ENCODE results near the gene ERMN. TPM values are rescaled to one million over a fixed set of nuclear protein-coding genes. Genes with fewer than 3 reads are reported as not detected.

The ERMN gene
- total RNA-seq, 4 donors from 2014 or later = 0.38 to 5.0 (median 0.55) TPM

DNA sequence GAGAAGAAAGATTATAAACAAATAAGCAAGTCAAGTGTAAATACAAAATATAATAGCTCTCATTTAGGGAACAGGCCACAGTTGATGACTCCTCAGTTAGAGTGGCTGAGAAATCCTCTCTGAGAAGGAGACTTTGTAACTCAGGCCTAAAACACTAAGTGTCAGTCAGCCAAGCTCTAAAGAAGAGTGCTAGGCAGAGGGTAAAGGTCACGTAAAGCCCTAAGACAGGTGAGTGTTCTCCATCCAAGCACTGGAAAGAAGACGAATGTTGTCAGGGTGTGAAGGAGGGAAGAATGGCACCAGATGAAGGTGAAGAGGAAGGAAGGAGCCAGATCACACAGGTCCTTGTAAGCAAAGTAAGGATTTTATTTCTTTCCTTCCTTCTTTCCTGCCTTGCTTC, 24.3 kb downstream of the ERMN start:
- H3K36me3 ChIP-seq = no peaks in the 10 kb centered on the region
- no peaks in the 10 kb centered on the region for H3K9me3 ChIP-seq
- H3K4me1 ChIP-seq = no peaks in the 10 kb centered on the region
- H3K4me3 ChIP-seq = no peak overlapping the region
- no peak for DNase-seq
- H3K27ac ChIP-seq = no peak overlapping the region
- H3K27me3 ChIP-seq = no peaks in the 10 kb centered on the region
- TF ChIP-seq POLR2A (IDR thresholded peaks at IDR 0.05) = no peak
- TF ChIP-seq, protein P1, sequence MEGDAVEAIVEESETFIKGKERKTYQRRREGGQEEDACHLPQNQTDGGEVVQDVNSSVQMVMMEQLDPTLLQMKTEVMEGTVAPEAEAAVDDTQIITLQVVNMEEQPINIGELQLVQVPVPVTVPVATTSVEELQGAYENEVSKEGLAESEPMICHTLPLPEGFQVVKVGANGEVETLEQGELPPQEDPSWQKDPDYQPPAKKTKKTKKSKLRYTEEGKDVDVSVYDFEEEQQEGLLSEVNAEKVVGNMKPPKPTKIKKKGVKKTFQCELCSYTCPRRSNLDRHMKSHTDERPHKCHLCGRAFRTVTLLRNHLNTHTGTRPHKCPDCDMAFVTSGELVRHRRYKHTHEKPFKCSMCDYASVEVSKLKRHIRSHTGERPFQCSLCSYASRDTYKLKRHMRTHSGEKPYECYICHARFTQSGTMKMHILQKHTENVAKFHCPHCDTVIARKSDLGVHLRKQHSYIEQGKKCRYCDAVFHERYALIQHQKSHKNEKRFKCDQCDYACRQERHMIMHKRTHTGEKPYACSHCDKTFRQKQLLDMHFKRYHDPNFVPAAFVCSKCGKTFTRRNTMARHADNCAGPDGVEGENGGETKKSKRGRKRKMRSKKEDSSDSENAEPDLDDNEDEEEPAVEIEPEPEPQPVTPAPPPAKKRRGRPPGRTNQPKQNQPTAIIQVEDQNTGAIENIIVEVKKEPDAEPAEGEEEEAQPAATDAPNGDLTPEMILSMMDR (IDR thresholded peaks at IDR 0.05) = no peak

DNA sequence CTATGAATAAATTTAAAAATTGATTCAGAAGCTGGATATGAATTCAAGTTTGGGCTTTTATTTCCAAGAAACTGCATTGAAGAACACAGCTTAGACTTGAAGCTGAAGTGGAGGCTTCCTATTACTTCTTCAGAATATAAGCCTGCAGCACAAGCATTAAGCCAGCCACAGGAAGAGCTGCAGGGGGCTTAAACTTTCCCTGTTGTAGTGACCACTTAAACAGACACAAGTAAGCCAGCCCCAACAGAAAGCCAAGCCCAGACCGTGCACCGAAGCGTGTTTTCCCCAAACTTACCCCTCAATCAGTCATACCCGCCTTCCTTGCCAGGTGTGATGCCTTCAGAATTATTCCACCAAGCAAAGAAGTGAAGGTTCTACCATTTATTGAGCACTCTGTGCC, 28.7 kb downstream of the ERMN start:
- no peaks in the 10 kb centered on the region for H3K36me3 ChIP-seq
- DNase-seq = no peak
- H3K4me3 ChIP-seq = no peak overlapping the region
- no peak for TF ChIP-seq POLR2A (IDR thresholded peaks at IDR 0.05)
- TF ChIP-seq, protein P1 (IDR thresholded peaks at IDR 0.05) = no peak
- no peaks in the 10 kb centered on the region for H3K27me3 ChIP-seq
- no peaks in the 10 kb centered on the region for H3K4me1 ChIP-seq
- no peaks in the 10 kb centered on the region for H3K9me3 ChIP-seq
- H3K27ac ChIP-seq = no peak overlapping the region

DNA sequence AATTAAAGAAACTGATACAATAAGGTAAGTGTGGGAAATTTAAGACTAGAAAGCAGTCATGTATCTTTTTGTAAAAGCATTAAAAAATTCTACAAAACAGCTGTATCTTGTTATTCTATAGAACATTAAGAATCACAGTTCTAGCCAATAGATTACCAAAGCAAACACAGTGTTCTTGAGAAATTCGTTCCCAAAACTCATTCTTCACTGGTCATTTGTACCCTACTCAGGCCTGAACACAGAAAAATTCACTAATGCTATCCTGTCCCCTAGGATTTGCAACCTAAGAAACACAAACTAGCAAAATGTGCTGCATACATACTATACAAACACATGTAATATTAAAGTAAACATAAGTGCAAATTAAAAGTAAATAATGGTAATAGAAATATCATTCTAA, 29.1 kb downstream of the ERMN start:
- H3K36me3 ChIP-seq = no peaks in the 10 kb centered on the region
- no peak overlapping the region for H3K27ac ChIP-seq
- H3K4me3 ChIP-seq = no peak overlapping the region
- H3K4me1 ChIP-seq = no peaks in the 10 kb centered on the region
- no peak for DNase-seq
- no peaks in the 10 kb centered on the region for H3K9me3 ChIP-seq
- no peaks in the 10 kb centered on the region for H3K27me3 ChIP-seq
- TF ChIP-seq POLR2A (IDR thresholded peaks at IDR 0.05) = no peak
- TF ChIP-seq, protein P1 (IDR thresholded peaks at IDR 0.05) = no peak

DNA sequence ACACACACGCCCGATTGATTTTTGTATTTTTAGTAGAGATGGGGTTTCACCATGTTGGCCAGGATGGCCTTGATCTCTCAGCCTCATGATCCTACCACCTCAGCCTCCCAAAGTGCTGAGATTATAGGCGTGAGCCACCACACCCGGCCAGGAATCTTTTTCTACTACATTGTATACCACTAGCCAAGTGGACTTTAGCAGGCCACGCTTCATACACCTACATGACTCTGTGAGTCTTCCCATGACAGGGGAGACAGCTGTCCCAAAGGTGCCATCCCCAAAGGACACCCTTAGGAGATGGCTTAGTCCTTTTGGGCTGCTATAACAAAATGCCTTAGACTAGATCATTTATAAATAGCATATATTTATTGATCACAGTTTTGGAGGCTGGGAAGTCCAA, 32.8 kb downstream of the ERMN start:
- DNase-seq = no peak
- Histone ChIP-seq H3K4me1 (no peaks in the 10 kb centered on the region), H3K9me3 (no peaks in the 10 kb centered on the region), H3K36me3 (no peaks in the 10 kb centered on the region), H3K27ac (no peak overlapping the region), H3K27me3 (no peaks in the 10 kb centered on the region), H3K4me3 (no peak overlapping the region)
- TF ChIP-seq, protein P1 (IDR thresholded peaks at IDR 0.05) = no peak
- TF ChIP-seq POLR2A (IDR thresholded peaks at IDR 0.05) = no peak

DNA sequence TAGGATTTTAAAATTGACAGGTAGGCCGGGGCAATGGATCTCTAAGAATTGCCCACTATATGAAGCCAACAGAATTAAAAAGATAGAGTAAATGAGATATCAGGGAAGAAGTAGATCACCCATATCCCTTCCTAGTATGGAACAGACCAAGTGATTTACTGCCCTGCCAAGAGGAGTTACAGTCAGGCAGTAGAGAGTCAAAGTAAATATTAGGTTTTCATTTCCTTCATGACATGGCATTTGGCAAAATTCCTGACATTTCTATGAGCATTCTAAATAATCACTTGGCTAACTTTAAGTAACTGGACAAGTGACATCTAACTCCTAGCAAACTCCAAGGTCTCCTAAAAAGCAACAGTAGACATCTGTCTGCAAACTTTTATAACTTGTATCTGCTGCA, 34.6 kb downstream of the ERMN start:
- Histone ChIP-seq H3K27me3 (no peaks in the 10 kb centered on the region), H3K4me1 (no peaks in the 10 kb centered on the region), H3K36me3 (no peaks in the 10 kb centered on the region), H3K9me3 (no peaks in the 10 kb centered on the region), H3K4me3 (no peak overlapping the region), H3K27ac (no peak overlapping the region)
- TF ChIP-seq, protein P1 (IDR thresholded peaks at IDR 0.05) = no peak
- TF ChIP-seq POLR2A (IDR thresholded peaks at IDR 0.05) = no peak
- DNase-seq = no peak

DNA sequence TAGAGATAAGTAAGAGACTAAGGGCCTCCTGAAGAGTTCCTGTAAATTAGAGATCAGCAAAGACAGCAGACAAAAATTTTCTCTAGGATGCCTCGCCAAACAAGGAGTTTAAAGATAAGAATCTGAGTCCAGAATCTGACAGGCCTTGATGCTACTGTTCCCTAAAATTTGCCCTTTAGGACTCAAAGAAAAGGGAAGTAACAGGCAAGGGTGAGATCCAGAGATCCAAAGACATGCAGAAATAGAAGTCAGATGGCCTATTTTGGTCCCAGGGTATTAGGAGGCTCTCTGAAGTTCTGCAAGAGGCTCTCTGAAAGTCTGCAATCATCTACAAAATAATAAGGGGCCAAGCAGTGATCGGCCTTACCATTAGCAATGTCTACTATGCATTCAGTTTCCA, 35.1 kb downstream of the ERMN start:
- Histone ChIP-seq H3K9me3 (no peaks in the 10 kb centered on the region), H3K27ac (no peak overlapping the region), H3K36me3 (no peaks in the 10 kb centered on the region), H3K4me3 (no peak overlapping the region), H3K4me1 (no peaks in the 10 kb centered on the region), H3K27me3 (no peaks in the 10 kb centered on the region)
- DNase-seq = no peak
- TF ChIP-seq, protein P1 (IDR thresholded peaks at IDR 0.05) = no peak
- no peak for TF ChIP-seq POLR2A (IDR thresholded peaks at IDR 0.05)

Data from Peyer's patch (tissue), 4 donors.